HG02588 (cell line): ENCODE measurements around the gene KRTAP10-7.
"Not testable (repeated sequence)": the region's sequence is repeated elsewhere in the genome, so short reads cannot be mapped to it uniquely, and the experiment has no call there.

Experiments used
- ATAC-seq: cut with Tn5 transposase; IDR thresholded peaks from one replicate; pipeline ENCODE4 v1.9.1; 2021; ENCODE audit warnings: mild to moderate bottlenecking, moderate library complexity; ENCODE audit not compliant: unreplicated experiment

Gene KRTAP10-7

GRCh38 chr21:44600118-44600978 lies at the start of gene KRTAP10-7:
KRTAP10-7 (plus strand) TSS chr21:44600597; CDS start chr21:44600622, 25 bp downstream.
- ATAC-seq, result not testable (repeated sequence)

DNA sequence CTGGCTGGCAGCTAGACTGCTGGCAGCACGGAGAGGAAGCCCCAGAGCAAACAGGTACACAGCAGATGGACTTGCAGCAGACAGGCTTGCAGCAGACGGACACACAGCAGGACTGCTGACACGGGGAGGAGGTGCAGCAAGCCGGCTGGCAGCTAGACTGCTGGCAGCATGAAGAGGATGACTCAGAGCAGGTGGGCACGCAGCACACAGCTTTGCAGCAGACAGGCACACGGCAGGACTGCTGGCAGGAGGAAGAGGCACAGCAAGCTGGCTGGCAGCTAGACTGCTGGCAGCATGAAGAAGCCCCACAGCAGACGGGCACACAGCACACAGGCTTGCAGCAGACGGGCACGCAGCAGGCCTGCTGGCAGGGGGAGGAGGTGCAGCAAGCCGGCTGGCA lies 49.6 kb upstream of the KRTAP10-7 start:
- ATAC-seq, result no peak

DNA sequence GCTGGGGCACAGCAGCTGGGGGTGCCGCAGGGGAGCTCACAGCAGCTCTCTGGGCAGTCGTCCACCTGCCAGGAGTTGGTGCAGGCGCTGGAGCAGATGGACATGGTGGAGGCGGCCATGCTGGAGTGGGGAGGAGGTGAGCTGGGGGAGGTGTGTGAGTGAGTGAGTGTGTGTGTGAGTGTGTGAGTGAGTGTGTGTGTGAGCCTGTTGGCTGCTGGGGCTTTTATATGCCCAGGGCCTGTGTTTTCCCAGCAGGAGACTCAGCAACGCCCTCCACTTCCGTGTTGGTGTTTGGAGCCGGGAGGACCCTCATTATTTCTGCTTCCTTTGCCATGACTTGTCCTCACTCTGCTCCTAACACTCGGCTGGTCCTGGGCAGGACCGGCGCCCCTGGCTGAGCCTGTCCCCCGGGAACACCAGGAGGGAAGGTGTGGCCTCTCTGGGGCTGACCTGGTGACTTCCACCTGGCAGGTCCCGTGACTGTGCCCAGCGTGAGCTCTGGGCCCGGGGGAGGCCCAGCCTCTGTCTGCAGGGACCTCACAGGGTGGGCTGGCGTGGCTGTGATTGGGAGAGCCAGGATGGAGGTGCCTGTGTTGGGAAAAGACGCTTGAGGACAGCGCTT lies 48.9 kb upstream of the KRTAP10-7 start, which contains the start of gene KRTAP10-2:
Gene KRTAP10-2, minus strand, starts transcription at position 166 of the 622 bp plus-strand sequence. Its CDS starts 47 bp downstream, at position 119.
- ATAC-seq, result no peak

- ATAC-seq, result no peak
Measured at GRCh38 chr21:44552136-44552535, 48.3 kb upstream of the KRTAP10-7 start.

- ATAC-seq, result no peak
Measured at GRCh38 chr21:44552681-44553080, 47.7 kb upstream of the KRTAP10-7 start.

DNA sequence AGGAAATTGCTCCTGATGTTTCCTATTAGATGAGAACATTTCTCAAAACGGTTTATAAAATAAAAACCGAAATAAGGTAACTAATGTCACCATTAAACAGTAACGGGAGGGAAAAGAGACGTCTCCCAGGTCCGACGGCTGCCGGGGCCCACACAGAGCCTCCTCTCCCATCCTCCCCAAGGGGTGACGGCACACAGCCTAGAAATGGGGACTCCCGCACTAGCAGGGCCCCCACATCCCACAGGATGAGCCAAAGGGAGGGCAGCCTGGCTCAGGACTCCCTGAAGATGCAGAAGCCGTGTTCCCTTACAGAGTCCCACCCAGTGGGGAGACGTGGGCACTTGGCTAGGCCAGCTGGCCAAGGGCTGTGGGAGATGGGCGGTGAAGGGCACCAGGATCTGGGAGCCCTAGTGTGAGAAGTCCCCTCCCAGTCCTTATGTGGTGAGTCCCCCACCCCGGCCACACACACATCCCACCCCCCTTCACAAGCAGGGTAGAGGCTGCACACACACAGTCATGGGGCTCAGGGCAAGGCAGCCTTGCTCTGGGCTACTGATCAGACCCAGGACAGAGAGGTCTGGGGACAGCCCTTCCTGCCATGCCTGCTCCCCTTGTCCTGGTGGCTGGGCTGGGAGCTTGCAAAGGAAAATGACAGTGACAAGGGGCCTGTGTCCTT lies 45.1 kb upstream of the KRTAP10-7 start:
- ATAC-seq, result no peak

DNA sequence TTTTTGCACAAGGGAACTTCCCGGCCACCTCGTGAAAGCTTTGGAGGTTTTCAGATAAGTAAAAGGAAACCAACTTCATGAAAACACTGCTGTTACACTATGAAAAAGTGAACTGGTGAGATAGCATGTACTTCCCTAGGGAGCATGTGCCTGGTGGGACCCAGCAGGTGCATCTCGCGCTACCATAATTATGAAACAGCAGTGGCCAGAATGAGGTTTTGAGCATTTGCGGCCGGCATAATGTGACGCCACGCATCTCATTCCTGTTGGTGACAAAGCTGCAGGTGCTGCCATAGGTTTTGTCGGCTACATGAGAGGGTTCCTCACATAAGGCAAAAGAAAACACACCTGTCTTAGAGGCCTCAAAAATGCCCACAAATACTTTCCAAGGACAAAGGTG lies 43.5 kb upstream of the KRTAP10-7 start:
- ATAC-seq, result no peak

DNA sequence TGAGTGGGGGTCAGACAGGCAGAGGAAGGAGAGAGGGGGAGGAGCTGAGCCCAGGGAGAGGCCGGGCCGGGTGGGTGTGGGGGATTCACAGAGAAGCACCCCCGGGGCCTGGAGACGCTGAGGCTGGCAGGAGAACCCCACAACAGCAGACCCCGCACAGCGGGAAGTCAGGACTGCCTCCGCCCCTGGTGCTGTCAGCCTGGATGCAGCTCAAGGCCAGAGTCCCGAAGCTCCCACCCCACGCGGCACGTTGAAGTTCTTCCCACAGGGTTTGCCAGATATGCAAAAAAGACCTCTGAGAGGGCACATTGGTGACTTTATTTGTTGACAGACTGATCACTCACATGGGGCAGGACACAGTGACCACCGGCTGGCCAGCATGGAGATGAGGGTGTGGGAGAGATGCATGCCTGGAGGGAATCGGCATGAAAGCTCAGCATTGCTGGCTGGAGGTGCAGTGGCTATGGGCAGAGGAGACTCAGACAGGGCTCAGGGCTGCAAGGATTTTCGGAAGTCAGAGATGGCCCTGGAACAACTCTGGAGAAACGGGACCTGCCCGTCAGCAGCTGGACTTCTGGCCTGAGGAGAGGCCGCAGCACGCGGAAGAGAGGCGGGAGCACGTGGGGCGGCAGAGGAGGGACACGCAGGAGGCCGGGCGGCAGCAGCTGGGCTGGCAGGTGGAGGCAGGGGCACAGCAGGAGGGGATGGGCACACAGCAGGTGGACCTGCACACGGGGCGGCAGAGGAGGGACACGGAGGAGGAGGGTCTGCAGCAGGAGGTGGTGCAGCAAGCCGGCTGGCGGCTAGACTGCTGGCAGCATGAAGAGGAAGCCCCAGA lies 42.7 kb upstream of the KRTAP10-7 start:
- no peak for ATAC-seq

DNA sequence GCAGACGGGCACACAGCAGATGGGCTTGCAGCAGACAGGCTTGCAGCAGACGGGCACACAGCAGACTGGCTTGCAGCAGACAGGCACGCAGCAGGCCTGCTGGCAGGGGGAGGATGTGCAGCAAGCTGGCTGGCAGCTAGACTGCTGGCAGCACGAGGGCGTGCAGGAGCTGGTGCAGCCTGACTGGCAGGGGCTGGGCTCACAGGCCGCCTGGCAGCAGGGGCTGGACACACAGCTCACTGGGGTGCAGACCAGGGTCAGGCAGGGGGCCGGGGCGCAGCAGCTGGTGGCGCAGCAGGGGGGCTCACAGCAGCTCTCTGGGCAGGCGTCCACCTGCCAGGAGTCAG lies 42.1 kb upstream of the KRTAP10-7 start:
- not testable (repeated sequence) for ATAC-seq

DNA sequence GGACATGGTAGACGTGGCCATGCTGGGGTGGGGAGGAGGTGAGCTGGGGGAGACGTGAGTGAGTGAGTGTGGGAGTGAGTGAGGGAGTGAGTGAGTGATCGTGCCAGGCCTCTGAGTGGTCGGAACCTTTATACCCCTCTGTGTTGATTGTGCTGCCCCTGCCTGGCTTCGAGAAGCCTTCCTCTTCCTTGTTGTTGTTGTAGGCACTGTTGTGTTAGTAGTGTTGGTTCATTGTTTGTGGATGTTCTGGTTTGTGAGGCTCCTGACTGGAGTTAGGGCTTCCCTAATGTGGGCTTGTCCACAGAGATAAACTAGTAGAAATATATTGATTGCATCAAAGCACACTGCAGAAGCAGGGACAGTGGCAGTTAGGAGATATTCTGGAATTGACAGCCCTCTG lies 41.7 kb upstream of the KRTAP10-7 start, which contains the start of gene KRTAP10-3:
Gene KRTAP10-3, minus strand, starts transcription at position 101 of the 400 bp plus-strand sequence. Its CDS starts 80 bp downstream, at position 21.
- ATAC-seq, result no peak

GRCh38 chr21:44564099-44564498 lies 36.3 kb upstream of the KRTAP10-7 start:
- no peak for ATAC-seq

DNA sequence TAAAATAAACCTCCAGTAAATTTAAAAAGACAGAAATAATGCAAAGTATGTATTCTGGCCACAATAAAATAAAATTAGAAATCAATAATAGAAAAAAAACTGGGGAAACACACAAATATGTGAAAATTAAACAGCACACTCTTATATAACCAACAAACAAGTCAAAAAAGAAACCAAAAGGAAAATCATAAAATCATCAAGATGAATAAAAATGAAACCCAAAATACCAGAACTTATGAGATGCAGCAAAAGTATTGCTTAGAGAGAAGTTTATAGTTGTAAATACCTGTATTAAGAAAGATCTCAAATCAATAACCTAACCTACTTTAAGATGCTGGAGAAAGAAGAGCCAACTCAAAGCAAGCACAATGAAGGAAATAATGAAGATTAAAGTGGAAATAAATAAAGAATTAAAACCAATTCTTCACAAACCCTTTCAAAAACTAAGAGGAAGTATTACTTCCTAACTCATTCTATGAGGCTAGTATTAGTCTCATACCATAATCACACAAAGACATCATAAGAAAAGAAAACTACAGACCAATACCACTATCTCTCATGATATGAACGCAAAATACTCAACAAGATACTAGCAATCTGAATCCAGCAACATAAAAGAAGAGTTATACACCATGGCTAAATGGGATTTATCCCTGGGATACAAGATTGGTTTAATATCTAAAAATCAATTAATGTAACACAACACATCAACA lies 35.4 kb upstream of the KRTAP10-7 start:
- no peak for ATAC-seq

GRCh38 chr21:44566403-44566802 lies 34.0 kb upstream of the KRTAP10-7 start:
- no peak for ATAC-seq

DNA sequence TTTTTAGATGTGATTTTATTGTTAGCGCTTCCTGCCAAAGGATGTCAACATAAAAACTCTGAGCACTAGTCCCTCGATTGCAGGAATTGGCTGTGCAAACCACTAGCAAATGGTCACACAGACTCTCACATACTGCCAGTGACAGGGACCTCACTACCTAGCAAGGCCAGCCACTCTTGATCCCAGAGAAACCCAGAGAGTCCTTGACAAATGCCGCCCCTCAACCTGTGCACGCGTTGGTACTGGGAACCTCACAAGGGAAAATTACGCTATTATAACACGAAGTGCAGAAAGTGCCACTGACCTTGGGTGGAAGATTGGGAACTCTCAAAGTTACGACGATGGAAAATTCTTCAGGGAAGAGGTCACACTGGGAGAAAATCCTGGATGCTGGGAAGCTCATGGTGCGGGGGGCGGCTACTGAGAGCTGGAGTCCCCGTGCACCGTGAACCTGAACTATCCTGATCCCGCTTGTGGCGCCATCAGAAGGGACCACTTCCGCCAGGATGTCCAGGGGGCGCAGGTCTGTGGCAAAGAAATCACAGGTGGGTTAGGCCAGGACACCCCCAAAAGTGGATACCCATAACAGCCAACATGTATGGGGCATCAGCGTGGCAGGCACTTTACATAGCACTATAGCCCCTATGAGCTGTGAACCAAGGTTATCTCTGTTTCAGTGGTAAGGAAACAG lies 32.8 kb upstream of the KRTAP10-7 start:
- no peak for ATAC-seq

- no peak for ATAC-seq
Measured at GRCh38 chr21:44568261-44568660, 32.1 kb upstream of the KRTAP10-7 start.

DNA sequence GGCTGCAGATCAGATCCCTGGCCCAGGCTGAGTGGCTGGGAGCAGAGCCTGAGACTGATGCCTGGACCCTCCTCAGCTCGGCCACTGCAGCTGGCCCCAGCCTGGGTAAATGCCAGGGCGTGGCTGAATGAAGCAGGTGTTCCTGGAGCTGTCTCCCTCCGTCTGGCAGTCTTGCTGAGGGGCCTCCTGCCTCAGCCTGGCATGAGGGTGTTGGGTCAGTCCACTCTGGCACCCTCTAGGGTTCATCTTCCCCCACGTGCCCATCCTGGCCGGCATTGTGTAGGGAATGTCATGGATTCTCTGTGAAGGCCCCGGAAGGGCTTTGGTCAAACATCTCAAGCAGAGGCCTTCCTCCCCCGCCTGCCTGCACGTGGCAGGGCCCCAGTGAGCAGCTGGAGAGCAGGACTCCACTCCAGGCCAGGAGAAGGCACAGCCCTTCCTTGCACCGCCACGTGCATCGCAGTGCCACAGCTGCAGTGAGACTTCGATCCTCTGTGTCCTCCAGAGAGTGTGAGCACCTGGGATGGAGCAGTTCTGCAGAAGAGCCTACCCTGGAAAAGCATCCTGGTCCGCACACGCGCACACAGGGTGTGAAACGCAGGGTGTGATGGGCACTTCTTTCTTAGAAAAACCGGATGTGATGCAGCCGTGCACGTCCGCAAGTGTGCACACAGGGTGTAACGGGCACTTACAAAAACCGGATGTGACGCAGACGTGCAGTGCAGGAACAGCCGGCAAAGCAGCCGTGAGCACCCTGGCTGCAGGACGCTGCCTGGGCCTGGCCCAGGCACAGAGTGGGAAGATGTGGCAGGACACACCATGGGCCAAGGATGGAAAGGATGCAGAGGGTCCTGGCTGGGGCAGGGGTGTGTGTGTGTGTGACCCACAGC lies 31.5 kb upstream of the KRTAP10-7 start:
- ATAC-seq, result no peak

DNA sequence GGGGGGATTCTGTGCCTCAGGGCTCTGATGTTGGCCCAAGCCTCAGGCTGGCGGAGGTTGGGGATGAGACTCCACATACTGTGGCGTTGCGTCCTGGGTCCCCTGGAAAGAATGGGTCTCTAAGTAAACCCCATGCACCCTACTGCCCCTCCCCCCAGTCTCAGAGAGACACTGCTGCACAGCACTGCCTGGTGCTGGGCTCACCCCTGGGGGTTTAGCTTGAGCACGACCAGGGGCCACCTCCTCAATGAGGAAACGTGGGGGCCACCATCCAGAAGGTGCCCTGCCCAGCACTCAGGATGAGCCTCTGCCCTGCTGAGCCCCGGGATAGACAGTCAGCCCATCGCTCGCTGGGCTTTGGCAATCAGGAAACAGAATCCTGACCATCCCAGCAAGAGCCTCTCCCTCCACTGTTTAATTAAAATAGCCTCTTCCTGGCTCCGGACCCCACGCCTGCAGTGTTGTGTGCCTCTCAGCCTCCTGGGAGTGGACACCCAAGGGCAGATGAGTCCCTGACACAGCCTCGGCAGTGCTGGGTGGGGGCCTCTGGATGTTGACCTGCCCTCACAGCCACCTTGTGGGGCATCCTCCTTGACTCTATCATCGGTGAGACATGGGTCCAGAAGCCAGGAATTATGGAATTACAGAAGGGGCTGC lies 30.4 kb upstream of the KRTAP10-7 start:
- no peak for ATAC-seq

DNA sequence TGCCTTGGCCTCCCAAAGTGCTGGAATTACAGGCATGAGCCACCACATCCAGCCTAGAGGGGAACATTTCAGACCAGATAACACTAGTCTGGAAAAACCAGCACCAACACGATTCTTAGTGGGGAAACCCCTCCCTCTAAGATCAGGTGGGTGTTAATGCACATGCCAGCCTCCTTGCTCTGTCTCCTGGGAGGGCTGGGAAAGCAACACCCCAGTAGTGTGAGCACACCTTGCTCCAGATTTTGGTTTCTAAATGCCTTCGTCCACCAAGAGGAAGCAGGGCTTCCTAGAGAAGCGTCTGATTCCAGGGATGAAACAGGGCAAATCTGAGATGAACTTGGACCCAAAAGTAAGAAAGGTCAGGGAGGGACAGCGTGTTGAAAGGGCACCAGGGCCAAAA lies 29.1 kb upstream of the KRTAP10-7 start:
- ATAC-seq, result no peak
